Erythroblast (primary cell): ENCODE results near the gene RERE.
"Not testable (repeated sequence)": the region's sequence is repeated elsewhere in the genome, so short reads cannot be mapped to it uniquely, and the experiment has no call there.

ENCODE experiments used
- DNase-seq, 2 experiments: peaks; one replicate each; lab custom pipeline; 2025; lab: John Stamatoyannopoulos, UW
- GATA1 ChIP-seq: IDR thresholded peaks from 2 replicates; pipeline ENCODE4 v1.6.1; 2011; ENCODE audit warnings: low read depth, mild to moderate bottlenecking, control low read depth, low read length, moderate library complexity
- POLR2A ChIP-seq: IDR thresholded peaks from 2 replicates; pipeline ENCODE4 v1.6.1; 2011; ENCODE audit warnings: mild to moderate bottlenecking, low read length

RERE gene

DNA sequence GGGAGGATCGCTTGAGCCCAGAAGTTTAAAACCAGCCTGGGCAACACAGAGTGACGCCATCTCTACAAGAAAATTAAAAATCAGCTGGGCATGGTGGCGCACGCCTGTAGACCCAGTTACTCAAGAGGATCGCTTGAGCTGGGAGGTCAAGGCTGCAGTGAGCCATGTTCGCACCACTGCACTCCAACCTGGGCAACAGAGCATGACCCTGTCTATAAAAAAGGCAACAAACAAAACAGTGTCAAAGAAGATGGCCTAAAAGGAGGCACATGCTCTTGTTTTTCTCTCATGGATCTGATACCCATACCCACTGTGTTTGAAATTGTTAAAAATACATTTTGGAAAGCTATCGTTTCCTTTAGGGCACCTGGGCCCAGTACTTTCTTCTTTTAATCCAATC is 307.9 kb downstream of the RERE start:
- no peak for DNase-seq
- no peak for TF ChIP-seq GATA1

DNA sequence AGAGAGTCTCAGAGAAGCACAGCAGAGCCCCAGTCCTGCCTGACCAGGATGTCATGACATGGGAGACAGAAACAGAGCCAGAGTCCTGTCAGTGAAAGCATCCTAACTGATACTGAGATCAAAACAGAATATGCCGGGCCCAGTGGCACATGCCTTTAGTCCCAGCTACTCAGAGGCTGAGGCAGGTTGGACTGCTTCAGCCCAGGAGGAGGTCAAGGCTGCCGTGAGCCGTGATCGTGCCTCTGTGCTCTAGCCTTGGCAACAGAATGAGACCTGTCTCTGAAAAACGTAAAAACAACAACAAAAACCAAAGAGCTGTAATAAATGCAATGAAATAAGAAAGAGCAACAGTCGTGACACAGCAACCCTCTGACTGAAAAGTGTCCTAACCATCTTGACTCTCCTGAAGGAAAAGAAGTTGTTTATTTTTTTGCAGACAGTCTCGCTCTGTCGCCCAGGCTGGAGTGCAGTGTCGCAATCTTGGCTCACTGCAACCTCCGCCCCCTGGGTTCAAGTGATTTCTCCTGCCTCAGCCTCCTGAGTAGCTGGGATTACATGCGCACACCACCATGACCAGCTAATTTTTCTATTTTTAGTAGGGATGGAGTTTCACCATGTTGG is 310.3 kb downstream of the RERE start:
- no peak for TF ChIP-seq GATA1
- no peak for TF ChIP-seq POLR2A
- DNase-seq: no peak

DNA sequence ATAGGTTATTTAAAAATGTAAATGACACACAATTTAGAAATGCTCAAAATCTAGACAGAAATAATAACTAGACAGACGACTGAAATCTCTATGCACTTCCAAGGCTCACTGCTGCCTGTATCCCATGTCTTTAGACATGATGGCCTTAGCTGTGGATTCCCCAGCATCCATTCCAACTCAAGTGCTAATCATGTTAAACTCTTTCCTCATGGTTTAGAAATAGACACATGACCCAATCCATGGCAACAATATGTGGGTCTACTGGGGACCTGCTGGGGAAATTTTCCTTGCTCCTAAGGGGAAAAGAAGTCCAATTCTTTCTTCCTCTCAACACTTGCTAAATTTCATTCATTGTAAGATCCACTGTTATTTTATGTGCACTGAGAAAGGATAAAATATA is 311.0 kb downstream of the RERE start:
- no peak for TF ChIP-seq POLR2A
- TF ChIP-seq GATA1: no peak
- no peak for DNase-seq

DNA sequence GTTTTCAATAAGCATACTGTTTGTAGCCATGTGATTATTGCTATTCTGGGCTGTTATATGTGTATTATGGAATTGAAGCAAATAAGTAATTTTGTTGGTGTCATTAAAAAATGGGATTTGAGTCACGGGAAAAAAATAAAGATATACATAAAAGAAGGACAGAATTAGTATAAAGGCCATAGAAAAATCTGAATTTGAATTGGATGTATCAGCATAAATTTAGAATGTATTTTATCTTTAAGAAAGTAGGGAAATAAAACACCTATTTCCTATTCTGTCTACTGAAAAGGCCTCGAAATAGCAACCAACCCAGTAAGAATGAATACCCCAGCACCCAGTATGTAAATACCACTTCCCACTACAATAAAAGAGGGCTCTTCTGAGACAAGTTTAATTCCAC is 313.6 kb downstream of the RERE start:
- TF ChIP-seq GATA1: no peak
- no peak for TF ChIP-seq POLR2A
- DNase-seq: no peak

DNA sequence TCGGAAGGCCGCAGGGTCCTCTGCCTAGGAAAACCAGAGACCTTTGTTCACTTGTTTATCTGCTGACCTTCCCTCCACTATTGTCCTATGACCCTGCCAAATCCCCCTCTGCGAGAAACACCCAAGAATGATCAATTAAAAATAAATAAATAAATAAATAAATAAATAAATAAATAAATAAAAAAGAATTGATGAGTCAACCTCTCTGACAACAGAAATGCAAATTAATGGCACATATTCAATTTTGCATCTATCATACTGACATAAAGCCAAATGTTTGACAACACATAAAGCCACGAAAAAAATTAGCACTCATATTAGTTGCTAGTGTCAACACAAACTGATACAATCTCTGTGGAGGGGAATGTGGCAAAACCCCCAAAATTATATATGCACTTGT is 314.5 kb downstream of the RERE start:
- not testable (repeated sequence) for DNase-seq

DNA sequence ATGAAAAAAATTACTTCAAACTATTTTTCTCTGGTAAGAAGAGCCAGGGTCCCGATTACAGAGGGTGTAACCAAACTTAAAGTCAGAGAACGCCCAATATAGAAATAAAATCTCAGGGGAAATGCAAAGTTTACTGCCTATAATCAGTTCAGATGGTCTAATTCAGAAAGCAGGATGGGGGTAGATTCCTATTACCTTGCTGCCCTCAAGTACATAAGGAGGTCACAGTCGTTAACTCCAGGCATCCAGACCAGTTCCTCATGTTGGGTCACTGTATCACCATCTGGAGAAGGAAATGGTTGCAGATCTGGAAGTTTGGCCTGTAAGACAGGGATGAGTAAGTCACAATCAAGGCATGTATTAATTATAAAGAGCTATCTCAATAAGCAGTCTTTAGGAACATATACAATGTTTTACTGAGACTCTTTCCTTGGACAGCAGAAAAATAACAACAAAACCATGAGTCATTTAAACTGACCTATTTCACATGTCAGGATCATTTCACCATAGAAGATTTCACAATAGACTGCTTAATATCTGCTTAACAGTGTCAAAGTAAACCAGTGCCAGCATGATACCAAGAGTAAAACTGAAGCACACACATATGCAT is 320.1 kb downstream of the RERE start:
- DNase-seq: no peak
- TF ChIP-seq POLR2A (no peak), GATA1 (no peak)

DNA sequence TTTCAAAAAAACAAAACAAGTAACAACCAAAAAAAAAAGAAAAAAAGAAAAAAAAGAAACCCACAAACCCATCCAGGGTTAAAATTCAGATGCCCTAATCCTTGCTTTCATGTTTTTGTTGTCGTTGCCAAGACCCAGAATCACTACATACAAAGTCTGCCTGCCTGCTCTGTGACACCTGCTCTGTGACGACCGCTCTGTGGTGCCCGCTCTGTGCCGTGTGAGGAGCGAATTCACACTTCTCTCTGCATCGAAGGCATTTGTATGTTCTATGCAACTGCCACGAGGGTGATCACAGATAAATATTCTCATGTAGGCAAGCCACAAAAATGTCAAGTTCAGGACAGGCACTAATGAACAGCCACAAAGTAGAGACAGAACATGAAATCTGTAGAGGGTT is 321.0 kb downstream of the RERE start:
- DNase-seq: no peak
- TF ChIP-seq GATA1 (no peak), POLR2A (no peak)

DNA sequence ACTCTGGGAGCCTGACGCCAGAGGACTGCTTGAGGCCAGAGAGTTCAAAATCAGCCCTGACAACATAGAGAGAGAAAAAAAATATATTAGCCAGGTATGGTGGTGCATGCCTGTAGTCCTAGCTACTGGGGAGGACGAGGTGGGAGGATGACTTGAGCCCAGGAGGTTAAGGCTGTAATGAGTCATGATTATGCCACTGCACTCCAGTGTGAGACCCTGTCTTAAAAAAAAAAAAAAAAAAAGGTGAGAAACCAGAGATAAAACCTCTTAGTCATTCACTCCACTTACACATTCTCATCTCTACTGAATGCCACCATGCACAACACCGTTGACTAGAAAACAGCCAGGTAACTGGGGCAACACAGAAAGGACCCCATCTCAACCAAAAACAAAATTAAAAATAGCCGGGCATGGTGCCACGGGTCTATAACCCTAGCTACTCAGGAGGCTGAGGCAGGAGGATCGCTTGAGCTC is 321.5 kb downstream of the RERE start:
- DNase-seq: no peak
- no peak for TF ChIP-seq POLR2A
- no peak for TF ChIP-seq GATA1

DNA sequence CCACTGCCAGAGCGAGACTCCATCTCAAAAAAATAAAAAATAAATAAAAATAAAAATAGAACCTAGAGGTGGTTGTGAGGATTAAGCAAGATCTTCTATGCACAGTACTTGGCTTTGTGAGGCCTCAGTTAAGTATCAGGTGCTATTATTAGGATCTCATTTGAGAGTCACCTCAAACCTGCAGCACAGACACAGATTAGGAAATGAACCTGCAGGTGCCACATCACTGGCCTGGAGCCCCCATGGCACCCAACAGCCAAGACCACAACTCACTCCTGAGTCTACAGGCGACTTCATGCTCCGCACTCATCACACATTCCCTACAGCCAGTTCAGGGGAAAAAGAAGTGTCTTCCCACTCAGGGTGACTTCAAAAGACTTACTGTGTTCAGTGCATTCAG is 322.8 kb downstream of the RERE start:
- no peak for DNase-seq
- TF ChIP-seq GATA1 (no peak), POLR2A (no peak)

DNA sequence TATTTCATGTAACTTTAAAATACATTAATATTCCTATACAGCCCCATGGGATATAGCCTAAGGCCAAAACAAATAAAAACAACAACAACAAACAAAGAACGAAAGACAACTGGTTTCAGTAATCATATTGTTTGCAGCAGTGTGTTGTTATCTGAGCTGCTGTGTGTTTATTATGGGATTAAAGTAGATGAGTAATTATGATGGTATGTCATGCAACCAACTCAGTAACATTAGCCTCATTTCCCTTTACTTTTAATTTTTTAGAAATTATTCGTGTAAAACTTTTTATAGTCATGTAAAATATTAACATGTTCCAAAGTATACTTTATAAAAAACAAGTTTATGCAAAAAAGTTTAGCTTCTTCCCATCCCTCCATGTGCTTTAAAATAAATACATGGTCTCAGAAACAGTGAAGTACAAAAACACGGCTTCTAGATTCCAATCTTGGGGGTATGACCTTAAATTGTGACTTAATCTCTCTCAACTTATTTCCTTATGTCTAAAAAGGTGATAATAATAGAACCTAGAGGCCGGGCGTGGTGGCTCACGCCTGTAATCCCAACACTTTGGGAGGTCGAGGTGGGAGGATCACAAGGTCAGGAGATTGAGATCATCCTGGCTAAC is 323.4 kb downstream of the RERE start:
- TF ChIP-seq GATA1 (no peak), POLR2A (no peak)
- no peak for DNase-seq

DNA sequence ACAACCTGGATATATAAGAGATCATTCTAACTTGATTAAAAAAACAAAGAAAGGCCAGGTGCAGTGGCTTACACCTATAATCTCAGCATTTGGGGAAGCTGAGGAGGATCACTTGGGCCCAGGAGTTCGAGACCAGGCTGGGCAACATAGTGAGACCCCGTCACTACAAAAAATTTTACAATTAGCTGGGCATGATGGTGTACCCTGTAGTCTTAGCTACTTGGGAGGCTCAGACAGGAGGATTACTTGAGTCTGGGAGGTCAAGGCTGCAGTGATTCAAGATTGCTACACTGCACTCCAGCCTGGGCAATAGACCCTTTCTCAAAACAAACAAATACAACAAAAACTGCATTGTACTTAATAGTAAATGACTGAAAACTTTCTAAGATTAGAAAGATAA is 330.2 kb downstream of the RERE start:
- no peak for DNase-seq
- TF ChIP-seq GATA1 (no peak), POLR2A (no peak)

DNA sequence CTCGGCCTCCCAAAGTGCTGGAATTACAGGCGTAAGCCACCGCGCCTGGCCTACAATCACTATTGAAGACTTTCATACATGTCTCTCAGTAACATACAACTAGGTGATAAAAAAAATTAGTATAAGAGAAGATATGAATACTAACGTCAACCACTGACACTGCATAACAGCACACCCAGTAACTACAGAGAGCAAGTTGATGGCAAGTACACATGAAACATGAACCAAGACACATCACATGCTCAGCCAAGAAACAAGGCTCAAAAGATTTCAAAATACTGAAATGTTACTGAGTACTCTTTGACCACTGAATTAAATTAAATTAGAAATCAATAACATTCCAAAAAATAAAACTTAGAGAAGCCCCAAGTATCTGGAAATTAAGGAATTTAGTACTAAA is 331.4 kb downstream of the RERE start:
- no peak for DNase-seq
- TF ChIP-seq GATA1 (no peak), POLR2A (no peak)

DNA sequence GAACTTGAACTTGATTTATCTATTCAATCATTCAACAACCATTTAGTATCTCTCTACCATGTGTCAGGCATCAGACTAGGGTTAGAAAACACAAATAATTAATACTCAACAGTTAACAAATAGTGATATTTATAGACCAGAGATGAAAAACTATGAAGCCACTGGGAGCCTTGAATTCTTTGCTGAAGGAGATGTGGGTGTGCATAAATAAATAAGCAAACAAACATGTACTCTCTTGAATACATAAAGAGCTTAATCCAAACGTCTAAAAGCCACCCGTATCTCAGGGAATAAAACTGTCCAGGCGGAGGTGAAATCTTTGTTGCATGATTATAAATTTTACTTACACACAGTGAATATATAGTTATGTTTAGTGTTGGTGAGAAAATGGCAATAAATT is 333.9 kb downstream of the RERE start:
- TF ChIP-seq POLR2A (no peak), GATA1 (no peak)
- no peak for DNase-seq

DNA sequence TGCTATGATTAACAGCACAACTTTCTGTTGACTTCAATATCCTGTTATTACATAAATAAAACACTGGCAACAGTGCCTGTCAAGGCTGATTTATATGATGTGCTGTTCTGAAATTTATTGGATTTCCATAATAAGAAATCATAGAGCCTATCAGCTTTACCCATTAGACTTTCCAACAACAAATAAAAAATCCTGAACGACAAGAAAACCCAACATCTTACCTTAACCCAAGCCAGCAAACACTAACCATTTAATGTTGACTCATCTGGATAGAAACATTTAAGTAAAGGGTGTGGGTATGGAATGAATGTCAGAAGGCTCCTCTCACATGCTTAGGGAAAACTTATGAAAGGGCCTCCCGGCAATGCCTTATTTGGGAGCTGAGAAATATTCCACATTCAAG is 334.5 kb downstream of the RERE start:
- no peak for DNase-seq
- no peak for TF ChIP-seq POLR2A
- no peak for TF ChIP-seq GATA1
